Activated CD8-positive, alpha-beta memory T cell treated with anti-CD3 and anti-CD28 coated beads for 4 hours (primary cell): ENCODE measurements around the gene PTPRN2.
"Not testable (repeated sequence)": the region's sequence is repeated elsewhere in the genome, so short reads cannot be mapped to it uniquely, and the experiment has no call there.

ENCODE experiments used
- DNase-seq, 2 donors: peaks; one replicate each; pipeline ENCODE4 v3.0.0-alpha.2; 2020; ENCODE audit warnings: low read depth in 2 of 2

The PTPRN2 gene

DNA sequence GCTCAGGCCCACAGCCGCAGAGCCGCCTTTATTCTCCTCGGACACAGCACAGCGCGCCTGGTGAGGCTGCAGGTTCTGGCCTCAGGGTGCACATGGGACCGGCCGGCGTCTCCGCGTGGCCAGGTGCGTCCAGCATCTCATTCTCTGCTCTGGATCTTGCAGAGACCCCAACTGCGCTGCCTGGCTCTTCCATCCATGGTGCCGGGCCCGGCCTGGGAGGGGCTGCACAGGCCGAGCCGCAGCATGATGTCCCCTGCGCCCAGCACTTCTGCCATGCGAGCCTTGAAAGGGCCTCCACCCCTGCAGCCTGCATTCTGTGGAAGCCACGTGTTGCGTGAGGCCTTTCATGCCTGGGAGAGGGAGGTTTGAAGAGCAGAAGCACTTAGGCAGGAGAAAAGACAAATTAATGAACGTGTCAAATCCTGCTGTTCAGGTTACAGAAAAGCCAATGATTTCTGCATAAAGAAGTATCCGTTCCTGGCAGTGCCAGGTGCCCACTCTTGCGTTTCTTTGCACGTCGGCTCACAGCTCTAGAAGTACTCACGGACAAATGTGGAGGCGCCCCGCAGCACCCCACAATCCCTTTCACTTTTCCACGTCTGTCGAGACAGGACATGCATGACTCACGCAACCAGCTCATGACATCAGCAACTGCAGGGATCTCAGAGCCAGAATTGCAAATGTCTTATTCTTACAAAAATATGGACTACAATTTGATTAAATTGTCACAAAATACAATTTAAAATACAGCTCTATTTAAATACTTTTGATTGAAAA lies 679.4 kb downstream of the PTPRN2 start:
- no peak for DNase-seq

DNA sequence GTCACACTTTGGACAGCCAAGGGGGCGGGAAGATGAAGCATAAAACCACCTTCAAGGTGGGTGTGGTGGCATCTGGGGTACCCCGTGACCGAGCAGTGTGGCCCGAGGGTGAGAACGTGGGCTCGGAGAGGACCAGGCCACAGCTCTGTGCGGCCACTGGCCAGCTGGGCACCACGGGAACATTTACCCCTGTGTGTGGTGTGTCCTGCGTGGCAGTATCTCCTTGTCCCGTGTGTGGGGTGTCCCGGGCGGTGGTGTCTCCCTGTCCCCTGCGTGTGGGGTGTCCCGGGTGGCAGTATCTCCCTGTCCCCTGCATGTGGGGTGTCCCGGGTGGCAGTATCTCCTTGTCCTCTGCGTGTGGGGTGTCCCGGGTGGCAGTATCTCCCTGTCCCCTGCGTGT lies 680.5 kb downstream of the PTPRN2 start:
- no peak for DNase-seq

DNA sequence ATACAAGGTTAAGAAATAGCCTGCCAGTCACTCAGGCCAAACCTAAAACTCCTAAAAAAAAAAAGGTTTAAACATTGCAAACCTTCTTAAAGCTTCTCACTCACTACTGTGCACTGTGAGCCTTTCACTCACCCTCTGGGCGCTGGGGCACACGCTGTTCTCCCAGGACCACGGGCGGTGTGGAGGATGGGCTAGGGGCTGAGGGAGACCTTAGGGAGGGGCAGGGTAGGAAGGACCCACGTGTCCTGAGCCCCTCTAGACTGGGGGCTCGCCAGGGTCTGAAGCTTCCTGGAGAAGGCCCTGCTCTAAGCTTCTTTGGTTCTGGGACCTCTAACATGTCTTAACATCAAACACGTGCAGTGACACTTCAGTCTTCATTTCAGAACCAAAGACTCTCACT lies 681.0 kb downstream of the PTPRN2 start:
- no peak for DNase-seq

DNA sequence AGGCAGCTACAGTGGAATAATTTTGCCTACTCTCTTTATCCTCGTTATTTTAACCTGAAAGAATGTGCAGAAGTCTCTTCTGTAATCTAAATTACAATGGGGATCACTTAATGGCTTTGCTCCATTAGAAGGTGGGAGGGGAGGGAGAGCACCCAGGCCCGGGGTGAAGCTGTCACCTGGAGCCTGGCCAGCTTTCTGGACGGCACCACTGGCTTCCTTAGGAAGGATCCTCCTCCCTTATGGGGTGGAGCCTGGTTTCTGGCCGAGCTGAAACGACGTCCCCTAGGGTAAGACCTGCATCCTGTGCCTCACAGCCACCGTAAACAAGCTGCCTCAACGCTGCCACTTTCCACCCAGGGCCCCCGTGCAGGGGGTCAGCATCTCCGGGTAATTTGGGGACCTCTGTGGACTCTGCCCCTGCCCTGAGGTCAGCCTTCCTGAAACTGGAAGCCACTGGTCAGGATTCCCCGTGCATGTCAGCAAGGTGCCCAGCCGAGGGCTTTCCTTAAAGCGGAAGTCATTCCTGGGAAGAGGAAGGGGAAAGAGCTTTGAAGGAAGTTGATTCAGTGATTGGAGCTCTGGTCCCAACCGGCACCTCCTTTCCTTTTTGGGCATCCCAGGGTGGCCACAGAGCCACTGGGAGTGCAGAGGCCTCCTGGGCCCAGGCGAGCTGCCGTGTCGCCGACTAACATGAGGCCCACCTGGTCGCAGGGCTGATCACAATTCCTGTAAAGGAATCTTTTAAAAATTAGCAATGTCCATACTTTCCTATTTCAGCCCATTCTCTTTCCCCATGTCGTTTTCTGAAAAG lies 681.8 kb downstream of the PTPRN2 start:
- DNase-seq: no peak

DNA sequence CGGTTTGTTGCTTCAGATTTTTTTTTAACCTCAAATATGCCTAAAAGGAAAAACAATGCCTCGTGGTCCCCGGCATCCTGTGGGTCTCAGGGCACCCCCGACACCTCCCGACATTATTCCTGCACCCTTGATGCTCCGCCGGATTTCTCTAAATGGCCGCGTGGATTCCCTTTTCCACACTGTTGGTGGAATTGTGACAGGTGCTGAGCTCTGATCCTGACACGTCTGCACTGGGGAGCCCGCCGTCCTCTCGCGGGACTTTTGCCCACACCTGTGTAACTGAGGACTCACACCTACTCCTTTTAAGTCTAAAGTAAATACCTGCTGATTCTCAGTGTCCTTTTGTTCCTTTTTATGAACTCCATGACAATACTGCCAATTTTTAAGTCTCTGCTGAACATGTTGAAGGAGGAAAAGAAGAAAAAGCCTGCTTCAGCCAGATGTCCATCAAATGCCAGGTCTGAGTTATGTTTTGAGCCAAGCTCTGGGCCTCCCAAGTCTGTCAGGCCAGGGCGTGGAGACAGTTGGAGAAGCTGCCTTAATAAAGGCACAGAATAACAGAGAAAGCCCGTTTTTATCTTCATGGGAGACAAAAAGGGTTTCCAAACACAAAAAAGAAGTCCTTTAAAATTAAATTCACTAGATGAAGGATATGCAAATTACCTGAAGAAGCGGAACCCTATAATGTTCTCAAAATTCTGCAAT lies 682.6 kb downstream of the PTPRN2 start:
- DNase-seq: no peak

DNA sequence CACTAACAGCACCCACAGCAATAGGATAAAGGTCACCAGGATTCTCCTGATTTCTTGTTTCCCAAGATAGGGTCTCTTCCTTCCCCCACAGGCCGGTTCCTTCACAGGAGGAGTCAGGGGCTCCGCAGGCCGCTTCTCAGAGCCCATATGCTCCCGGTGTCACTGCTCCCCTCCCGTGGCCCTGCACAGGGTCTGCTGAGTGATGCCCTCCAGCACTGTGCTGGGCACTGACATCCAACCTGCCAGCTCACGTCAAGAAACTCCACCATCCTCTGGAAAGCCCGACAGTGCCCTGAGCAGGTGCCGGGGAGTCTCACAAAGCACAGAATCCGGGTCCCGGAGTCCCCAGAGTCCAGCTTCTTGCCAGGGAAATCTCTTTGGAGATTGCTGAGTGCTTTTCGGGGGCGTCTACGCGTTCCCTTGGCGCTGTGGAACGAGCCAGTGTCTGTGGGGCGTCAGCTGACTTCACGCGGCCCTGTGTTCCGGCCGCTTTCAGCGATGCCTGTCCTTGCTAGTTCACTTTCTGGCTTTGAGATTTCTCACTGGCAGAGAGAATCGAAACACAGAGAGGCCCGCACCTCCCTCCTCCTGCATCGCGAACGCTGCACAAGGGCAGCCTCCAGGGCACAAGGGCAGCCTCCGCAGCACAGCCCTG lies 683.3 kb downstream of the PTPRN2 start:
- DNase-seq: no peak

DNA sequence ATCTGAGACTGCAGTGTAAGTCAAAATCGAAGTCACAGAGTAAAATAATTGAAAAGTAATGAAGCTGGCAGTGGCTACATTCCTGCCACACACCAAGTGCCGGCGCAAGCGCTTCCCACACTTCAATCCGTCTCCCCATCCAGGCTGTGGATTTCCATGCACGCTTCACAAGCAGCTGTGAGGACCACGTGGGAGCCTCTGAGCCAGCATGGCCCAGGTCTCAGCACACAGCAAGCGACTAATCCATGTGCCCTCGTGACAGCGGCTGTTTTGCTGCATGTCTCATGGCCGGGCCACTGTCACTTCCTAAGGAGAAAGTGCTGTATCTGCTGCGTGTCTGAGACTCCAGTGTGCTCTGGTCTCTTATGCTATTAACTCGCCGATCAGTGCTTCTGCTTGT lies 683.9 kb downstream of the PTPRN2 start:
- DNase-seq: no peak

DNA sequence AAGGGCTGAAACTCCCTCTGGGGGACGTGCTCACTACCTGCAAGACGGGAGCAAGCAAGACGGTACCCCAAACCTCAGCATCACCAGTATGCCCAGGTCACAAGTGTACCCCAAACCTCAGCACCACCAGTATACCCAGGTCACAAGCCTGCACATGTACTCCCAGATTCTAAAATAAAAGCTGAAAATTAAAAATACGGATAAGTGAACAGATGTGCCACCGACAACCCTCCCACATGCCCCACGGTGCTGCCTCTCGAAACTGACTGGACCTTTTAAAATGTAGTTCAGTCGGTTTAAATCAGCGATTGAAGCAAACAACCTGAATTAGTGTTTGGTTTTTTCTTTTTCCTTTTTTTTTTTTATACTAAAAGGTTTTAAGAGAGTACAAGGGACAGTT lies 684.3 kb downstream of the PTPRN2 start:
- DNase-seq: no peak

DNA sequence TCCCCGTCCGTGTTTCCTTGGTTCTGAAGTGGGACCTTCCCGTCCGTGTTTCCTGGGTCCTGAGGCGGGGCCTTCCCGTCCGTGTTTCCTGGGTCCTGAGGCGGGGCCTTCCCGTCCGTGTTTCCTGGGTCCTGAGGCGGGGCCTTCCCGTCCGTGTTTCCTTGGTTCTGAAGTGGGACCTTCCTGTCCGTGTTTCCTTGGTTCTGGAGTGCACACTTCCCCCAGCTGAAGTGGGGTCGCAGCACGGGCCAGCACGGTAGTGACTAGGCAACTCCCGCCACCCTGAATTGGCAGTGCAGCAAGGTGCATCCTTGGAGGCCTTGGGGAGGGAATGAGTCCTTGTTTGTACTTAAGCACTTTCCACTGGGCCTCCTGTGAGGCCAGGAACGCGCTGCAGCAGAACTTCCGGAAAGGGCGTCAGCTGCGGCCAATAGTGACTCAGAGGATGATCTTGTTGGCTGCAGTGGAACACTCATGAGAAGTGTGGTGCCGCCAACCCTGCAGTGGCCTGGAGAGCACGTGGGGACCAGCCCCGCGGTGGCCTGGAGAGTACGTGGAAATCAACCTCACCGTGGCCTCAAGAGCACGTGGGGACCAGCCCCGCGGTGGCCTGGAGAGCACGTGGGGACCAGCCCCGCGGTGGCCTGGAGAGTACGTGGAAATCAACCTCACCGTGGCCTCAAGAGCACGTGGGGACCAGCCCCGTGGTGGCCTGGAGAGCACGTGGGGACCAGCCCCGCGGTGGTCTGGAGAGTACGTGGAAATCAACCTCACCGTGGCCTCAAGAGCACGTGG lies 685.6 kb downstream of the PTPRN2 start:
- not testable (repeated sequence) for DNase-seq

DNA sequence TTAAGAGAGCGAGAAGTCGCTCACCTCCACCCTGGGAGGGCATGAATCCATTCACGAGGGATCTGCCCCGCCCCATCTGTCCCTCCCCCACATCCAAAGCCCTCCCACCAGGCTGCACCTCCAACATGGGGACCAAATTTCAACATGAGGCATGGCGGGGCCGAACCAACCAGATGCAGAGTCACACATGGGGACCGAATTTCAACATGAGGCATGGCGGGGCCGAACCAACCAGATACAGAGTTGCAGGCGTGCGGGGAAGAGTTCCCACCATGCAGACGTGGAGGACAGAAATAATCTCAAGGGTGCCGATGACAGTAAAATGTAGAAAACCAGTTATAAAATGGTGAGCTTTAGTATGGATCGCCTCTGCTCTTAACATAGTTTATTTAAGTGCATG lies 686.5 kb downstream of the PTPRN2 start:
- no peak for DNase-seq

DNA sequence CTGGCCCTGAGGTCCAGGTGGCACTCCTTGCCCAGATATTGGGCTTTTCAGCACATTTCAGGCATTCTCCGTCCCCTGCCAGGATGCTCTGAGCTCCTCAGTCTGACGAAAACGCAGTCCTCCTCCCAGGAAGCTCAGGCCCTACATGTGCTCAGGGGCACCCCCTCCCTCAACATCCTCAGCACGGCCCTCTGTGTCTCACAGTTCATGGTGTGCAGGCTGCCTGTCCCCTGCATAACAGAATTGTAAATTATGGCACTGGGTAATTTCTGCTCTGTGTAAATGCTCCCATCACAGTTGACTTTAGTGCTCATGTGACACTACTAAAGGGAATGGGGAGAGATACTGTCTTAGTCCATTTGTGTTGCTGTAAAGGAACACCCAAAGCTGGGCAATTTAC lies 687.1 kb downstream of the PTPRN2 start:
- DNase-seq: no peak

DNA sequence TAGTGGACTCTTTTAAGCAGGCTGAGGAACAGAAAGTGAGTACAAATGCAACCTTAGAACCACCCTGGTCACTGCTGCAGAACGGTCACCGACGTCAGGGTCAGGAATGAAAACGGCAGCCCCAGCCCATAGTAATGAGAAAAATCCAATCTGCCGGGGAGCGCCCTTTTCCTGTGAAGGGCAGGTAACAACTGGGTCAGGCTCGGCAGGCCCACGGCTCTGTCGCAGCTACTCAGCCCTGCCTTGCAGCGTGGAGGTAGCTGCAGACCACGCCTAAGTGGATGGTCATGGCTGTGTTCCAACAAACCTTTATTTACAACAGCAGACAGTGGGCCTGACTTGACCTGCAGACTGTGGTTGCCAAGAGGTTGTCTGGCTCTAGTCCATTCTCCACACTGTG lies 687.6 kb downstream of the PTPRN2 start:
- no peak for DNase-seq

DNA sequence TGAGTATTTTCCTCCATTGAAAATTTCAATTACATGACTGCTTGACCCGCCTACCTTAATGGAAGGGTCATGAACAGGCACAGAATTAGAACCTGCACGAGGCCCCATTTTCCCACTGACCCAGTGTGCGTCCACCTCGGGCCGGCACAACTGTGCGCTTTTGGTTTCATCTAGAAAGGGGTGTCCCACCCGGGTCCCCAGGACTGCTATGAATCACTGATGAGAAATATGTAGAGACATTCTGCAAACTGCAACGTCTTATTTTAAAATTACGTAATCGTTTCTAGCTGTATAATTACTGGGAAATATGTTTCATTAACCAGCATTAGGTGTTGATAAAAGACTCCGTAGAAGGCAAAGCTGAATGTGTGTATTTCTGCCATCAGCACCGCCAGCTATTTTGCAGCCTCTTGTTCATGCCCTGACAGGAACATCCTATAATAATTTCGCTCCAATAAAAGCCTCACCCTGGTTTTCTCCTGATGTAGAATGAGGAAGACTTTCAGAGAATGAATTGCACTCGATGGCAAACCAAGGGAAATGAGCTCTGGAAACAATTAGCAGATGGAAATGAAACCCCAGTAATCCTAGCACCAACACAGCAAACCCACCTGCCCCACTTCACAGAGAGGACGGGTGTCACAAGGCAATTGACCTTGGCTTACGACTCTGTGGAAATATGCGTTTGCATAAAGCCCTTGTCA lies 688.7 kb downstream of the PTPRN2 start:
- no peak for DNase-seq

DNA sequence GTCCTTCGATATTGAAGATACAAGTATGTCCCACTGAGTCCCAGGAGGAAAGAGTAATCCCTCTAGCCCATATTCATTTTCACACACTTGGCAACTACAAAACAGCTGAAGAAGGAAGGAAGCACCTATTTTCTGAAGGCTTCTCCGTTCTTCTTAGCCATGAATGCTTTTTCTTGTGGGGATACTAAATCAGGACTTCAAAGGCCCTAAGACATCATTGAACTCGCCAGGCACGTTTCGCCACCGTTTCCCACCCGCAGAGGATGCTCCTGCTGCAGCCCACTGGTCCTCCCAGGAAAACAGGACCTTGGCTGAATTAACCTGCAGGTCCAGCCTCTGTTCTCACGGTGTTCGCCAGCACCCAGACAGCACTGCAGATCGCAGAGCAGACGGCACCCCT lies 689.4 kb downstream of the PTPRN2 start:
- DNase-seq: no peak

DNA sequence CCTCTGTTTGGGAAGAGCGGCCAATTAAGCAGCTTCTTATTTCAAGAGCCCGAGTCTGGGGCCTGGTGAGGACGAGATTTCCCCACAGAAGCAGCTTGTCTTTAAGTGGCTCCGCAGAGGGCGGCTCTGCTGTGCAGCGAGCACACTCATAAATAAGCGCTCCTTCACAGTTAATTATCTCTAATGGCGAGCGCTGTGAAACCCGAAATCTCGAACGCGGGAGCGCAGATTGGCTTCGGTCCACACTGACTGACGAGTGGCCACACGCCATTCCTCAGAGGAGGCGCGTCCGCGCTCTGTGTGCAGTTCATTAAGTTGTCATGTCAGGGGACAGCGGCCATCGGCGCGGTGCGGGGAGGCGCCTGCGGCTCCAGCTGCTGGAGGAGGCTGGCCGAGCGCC lies 689.9 kb downstream of the PTPRN2 start:
- DNase-seq: no peak

DNA sequence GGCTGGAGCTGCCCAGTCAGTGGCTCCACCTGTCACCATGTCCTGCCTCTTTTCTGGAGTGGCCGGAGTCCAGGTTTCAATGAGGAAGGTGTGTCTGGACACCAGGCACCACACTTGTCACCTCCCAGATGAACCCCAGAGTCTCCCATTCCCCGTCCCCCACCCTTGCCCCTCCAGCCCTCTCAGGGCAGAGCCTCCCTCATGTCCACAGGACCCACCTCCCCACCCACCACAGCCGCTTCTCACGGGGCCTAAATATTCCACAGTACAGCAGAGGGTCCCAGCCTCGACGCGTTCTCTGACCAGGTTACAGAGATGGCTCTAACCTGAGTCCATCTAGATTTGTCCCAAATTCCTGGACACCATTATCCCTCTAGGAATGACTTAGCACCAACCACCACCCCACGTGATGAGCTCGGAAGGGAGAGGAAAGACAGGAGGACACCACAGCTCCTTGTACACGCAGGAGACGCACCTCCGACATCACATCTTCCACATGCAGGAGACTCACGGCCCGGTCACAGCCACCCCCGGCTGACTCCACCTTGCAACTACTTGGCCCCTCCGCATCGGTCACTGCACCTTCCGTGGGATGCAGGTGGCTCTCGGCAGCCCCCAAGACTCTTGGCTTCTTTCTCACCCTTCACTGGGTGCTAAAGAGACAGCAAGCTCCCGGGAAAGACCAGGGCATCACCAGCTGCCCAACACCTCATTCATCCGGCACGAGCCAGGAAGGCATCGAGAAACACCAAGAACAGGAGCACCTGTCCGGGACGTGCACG lies 690.7 kb downstream of the PTPRN2 start:
- no peak for DNase-seq

DNA sequence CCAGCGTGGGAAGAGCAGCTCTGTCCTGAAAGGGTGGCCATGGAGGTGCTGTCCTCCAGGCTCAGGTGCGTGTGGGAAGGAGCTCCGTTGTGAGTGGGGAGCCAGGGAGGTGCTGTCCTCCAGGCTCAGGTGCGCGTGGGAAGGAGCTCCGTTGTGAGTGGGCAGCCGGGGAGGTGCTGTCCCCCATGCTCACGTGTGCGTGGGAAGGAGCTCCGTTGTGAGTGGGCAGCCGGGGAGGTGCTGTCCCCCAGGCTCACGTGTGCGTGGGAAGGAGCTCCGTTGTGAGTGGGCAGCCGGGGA lies 691.3 kb downstream of the PTPRN2 start:
- not testable (repeated sequence) for DNase-seq

DNA sequence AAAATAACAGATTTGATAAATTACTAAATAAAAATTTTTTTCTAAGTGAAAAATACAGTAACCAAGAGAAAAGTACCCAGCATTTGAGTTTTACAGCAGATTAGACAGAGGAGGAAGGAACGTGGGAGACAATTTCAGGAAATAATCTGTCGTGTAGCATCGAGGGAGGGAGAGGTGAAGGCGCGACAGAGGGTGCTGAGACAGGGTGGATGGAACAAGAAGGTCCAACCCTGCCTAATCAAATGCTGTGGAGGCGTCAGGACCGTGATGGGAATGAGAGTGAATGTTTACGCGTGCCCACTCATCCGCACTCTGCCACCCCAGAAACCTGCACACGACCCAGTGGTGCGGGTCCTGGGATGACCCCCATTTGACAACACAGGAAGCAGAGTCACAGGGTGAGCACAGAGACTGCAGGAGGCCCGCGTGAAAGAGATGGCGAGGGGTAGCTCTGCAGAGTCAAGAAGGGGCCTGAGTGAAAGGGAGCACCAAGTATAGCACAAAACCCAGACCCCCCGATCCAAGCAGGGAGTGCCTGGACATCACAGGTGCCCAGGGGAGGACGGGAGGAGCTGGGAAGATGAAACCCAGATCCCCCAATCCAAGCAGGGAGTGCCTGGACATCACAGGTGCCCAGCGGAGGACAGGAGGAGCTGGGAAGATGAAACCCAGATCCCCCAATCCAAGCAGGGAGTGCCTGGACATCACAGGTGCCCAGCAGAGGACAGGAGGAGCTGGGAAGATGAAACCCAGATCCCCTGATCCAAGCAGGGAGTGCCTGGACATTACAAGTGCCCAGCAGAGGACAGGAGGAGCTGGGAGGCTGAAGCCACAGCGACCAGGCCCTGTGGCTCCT lies 691.9 kb downstream of the PTPRN2 start:
- DNase-seq: no peak

DNA sequence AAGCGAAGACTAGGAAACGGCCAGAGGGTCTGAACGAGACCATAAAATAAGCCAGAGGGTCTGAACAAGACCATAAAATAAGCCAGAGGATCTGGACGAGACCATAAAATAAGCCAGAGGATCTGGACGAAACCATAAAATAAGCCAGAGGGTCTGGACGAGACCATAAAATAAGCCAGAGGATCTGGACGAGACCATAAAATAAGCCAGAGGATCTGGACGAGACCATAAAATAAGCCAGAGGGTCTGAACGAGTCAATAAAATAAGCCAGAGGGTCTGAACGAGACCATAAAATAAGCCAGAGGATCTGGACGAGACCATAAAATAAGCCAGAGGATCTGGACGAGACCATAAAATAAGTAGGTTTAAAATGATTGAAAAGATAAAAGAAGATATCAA lies 692.5 kb downstream of the PTPRN2 start:
- DNase-seq: not testable (repeated sequence)
